ENCODE results near the gene SHISA7.
"Not testable (repeated sequence)": the region's sequence is repeated elsewhere in the genome, so short reads cannot be mapped to it uniquely, and the experiment has no call there.

The SHISA7 gene

DNA sequence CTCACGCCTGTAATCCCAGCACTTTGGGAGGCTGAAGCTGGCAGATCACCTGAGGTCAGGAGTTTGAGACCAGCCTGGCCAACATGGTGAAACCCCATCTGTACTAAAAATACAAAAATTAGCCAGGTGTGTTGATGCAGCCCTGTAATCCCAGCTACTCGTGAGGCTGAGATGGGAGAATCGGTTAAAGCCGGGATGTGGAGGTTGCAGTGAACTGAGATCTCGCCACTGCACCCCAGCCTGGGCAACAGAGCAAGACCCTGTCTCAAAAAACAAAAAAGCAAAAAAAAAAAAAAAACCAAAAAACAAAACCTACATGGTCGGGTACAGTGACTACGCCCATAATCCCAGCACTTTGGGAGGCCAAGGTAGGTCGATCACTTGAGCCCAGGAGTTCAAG, 33.9 kb downstream of the SHISA7 start:
- DNase-seq = not testable (repeated sequence)

DNA sequence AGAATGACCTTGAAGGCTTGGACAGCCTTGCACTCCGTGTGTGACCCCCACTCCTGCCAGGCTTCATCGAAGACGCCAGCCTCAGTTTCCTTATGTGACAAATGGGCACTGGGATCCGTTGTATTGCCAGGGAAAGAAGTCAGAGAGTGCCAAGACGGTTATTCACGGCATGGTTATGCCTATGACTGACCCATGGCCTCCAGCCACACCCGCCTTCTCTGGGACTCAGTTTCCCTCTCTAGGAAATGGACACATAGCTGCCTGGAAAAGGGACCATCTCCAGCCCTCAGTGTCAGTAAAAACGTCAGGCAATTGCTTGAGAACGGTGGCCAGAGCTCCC, 34.6 kb downstream of the SHISA7 start:
- peak; percentile 23 for DNase-seq

- peak; percentile 94 for DNase-seq
Observed at GRCh38 chr19:55407800-55408532, 35.1 kb downstream of the SHISA7 start.

DNA sequence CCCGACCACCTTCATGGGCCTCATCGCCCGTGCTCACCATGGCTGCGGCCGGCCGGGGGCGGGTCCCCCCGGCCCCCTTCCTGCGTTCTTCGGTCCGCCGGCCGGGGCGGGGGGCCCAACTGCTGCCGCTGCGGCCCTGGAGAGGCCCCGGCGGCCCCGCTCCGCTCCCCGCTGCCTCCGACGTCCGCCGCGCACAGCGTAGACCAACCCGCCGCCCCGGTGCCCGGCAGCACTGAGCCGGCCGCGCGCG, 35.6 kb downstream of the SHISA7 start, which contains the start of gene UBE2S:
UBE2S (minus strand) TSS at position 239 of the 250 bp plus-strand sequence; CDS start at position 40, 199 bp downstream.
- not testable (repeated sequence) for DNase-seq

DNA sequence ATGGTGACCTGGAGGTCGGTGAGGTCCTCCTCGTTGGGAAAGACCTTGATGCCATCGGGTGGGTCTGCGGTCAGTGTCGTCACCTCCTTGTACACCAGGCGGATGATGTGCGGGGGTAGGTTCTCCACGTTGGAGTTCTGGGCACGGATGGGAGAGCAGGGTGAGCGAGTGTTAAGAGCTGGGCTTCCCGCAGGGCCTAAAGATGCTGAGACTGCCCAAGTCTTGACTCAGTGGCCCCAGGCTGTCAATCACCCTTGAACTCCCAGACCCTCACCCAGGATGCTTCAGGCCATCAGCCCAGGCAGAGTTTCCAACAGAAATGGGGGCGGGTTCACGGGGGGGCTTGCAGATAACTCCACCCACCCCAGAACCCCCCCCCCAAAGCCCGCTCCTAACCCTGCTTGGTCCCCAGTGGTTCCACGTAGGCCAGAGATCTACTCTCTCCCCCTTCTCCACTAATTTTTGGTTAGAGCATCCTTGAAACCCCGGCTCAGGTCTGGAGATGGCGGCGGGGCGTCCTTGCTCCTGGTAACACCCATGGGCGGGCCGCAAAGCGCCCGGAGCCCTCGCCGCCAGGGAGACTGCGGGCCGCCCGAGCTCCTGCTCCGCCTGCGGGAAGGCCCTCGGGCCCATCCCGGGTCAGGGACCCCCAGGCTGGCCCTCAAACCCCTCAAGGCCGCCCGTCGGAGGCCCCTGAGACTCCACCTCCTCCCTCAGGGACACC, 36.1 kb downstream of the SHISA7 start:
- DNase-seq = no peak

GRCh38 chr19:55406091-55406825, 36.8 kb downstream of the SHISA7 start:
- DNase-seq = no peak

- no peak for DNase-seq
Observed at GRCh38 chr19:55405638-55406037, 37.5 kb downstream of the SHISA7 start.

- no peak for DNase-seq
Observed at GRCh38 chr19:55402509-55402908, 40.6 kb downstream of the SHISA7 start.

DNA sequence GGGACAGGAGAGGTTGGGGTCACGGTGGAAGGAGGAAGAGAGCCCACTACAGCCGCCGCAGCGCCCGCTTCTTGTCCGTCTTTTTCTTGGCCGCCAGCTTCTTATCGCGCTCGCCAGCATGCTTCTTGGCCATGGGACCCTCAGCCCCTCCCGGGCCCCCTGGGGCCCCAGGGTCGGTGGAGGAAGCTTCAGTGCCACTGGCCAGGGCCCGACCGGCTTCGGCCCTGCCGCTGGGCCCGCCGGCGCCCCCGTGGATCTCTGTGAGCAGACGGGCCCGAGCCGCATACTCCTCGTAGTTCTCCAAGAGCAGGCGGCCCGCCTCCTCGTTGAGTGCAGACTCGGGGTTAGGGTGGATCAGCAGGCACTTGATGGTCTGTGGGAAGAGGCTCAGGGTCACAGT, 41.7 kb downstream of the SHISA7 start:
- not testable (repeated sequence) for DNase-seq

DNA sequence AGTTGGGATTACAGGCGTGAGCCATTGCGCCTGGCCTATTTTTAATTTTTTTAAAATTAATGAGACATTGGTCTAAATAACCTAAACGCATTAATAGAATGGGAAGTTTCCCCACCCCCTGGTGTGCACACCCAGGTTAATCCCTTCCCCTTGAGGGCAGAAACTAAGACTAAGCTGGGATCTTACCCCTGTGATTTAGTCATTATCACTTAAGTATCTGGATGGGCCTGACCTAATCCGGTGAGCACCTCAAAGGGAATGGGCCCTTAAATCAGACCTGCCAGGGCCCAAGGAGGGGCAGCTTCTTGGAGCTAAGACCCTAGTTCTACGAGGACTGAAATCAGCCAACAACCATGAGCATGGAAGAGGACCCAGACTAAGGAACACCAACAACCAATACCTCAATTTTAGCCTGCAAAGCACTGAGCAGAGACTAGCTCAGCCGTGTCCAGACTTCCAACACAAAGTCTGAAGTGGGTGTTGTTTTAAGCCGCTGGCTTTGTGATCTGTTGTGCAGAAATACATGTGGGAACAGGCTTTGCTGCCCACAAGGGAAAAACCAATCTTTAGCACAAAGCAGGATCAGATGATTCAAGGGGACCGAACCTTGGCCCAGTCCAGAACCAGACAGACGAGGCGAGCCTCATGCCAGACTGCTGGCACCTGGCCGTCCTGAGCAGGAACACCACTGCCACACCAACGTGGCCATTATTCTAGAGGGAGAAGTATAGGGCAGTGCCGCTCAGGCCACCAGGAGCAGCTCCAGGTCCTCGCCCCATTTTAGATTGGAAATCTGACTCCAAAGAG, 42.6 kb downstream of the SHISA7 start:
- DNase-seq = no peak

DNA sequence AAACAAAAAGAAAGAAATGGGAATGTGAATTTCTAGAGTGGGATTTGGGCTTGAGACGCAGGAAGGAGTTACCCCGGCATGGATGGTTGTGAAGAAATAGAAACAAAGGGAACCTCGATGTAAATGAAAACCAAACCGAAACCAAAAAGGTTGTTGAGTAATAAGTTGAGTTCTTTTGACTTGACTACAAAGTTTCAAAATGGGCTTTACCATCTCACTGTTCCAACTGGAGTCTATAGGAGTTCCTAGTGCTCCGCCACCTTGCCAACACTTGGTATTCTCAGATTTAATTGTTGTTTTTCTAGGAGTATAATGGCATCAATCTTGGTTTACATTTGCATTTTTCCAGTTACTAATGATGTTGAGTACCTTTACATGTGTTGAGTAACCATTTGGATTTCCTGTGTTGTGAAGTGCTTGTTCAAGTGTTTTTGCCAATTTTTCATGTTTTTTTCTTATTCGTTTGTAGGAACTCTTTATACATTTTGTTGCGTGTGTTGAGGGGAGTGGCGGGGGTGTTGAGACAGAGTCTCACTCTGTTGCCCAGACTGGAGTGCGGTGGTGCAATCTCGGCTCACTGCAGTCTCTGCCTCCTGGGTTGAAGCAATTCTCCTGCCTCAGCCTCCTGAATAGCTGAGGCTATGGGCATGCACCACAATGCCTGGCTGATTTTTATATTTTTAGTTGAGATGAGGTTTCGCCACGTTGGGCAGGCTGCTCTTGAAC, 44.7 kb downstream of the SHISA7 start:
- DNase-seq = no peak

- no peak for DNase-seq
Observed at GRCh38 chr19:55392820-55393761, 50.0 kb downstream of the SHISA7 start.

- no peak for DNase-seq
Observed at GRCh38 chr19:55391702-55392615, 51.1 kb downstream of the SHISA7 start.

DNA sequence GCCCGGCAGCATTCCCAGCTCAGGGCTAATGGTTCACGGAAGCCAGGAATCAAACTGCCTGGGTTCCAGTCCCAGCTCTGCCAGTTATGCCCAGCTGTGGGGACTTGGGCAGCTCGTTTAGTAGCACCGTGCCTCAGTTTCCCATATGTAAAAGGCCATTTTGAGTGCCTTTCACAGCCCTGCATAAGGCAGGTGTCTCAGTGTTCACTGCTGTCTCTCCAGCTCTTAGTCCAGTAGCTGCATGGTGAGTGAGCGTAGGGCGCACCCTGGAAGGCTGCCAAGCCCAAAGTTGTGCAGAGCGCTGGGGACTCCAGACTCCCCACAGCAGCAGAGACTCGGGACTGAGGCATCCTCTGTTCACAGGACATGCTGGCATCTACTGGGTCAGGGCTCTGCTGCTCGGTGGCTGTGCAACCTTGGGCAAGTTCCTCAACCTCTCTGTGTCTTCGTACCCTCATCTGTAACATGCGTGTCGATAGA, 51.9 kb downstream of the SHISA7 start:
- DNase-seq = no peak

DNA sequence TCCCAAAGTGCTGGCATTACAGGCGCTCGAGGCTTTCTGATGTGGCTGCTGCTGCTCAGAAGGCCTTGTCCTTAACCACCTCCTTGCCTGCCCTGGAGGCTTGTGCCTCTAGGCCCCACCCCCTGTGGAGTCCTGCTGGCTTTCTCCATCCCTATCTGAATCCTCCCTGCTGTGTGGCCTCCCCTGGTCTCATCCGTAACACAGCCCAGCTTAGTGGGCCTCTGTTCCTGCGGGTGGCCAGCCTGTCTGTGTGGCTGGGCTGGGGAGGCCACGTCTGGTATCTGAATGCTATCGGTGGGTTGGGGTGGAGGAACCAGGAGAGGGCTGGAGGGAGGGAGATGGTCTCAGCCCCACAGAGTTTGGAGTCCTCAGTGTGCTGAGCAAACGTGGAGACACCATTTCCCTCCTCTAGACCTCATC, 52.6 kb downstream of the SHISA7 start:
- no peak for DNase-seq

GRCh38 chr19:55389386-55390317, 53.4 kb downstream of the SHISA7 start:
- DNase-seq = no peak

DNA sequence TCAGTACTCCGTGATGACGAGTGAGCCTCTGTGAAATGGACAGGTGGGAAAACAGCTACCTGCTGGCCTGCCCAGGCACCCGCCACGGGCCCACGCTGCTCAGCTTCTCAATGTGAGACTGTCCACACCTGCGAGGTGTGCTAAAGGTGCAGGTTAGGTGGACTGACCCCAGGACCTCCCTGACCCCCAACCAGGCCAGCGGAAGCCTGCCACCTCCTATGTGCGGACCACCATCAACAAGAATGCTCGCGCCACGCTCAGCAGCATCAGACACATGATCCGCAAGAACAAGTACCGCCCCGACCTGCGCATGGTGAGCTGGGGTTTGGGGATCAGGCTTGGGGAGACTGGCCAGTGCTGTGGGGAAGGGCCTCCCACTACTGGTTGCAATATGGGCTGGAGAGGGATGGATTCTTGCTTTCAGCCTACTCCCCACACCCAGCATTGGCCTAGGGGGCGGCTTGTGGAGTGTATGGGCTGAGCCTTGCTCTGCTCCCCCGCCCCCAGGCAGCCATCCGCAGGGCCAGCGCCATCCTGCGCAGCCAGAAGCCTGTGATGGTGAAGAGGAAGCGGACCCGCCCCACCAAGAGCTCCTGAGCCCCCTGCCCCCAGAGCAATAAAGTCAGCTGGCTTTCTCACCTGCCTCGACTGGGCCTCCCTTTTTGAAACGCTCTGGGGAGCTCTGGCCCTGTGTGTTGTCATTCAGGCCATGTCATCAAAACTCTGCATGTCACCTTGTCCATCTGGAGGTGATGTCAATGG, 55.2 kb downstream of the SHISA7 start:
- DNase-seq = no peak

DNA sequence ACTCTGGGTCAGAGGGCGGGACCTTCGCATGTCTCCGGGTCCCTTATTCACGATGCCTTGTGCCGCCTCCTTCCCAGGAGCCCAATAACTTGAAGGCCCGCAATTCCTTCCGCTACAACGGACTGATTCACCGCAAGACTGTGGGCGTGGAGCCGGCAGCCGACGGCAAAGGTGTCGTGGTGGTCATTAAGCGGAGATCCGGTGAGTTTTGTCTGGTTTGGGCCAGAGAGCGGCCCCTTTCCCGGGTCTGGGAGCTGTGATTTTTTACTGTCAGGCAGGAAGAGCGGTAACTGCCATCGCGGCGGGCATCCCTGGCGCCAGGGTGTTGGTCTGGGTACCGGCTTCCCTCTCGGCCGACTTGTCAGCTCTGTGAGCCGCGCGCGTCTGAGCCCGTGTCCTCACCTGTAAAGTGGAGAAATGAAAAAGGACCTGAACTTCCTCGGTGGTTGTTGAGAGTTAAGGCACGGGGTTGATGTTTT, 56.6 kb downstream of the SHISA7 start:
- no peak for DNase-seq

All from activated T-cell treated with anti-CD3 and anti-CD28 coated beads, Interleukin-2, amount 50 U/mL, for 1 hour (primary cell).